ENCODE measurements around the gene ZBTB7C.

ZBTB7C gene

GRCh38 chr18:48044944-48045343, 364.2 kb downstream of the ZBTB7C start:
- no peak for DNase-seq

DNA sequence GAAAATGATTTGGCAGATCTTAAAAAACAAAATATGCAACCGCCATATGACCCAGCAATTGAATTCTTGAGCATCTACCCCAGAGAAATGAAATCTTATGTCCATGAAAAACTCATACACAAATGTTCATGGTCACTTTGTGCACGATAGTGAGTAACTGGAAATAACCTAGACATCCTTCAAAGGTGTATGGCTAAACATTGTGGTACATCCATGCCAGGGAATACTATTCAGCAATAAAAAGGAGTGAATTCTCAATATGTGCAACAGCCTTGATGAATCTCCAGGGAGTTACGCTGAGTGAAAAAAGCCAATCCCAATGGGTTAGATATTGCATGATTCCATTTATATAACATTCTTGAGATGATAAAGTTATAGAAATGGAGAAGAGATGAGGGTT, 366.0 kb downstream of the ZBTB7C start:
- no peak for DNase-seq

GRCh38 chr18:48042431-48042830, 366.8 kb downstream of the ZBTB7C start:
- no peak for DNase-seq

DNA sequence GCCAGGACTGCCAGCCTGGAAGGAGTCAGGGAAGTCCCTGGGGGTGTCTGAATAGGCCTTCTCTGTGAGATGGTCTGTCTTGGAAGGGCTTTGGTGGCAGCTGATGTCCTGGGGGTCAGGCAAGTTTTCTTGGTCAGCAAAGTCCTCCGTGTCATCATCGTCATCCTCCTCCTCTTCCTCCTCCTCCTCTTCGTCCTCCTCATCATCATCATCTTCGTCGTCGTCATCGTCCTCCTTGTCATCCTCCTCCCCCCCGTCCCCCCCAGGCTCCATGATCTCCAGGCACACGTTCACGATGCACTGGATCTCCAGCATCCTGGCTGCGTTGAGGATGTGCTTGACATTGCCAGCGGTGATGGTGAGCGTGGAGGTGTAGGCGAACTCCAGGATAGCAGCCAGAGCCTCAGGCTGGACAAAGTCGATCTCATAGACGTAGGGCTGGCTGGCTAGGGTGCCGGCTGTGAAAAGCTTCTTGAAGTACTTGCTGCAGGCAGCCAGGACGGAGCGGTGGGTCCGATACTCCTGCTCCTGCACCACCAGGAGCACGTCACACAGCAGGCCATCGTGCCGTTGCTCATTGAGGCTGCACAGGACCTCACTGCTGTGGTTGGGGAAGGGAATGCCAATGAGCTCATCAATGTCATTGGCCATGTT, 368.6 kb downstream of the ZBTB7C start:
- DNase-seq: no peak

GRCh38 chr18:48039769-48040215, 369.4 kb downstream of the ZBTB7C start:
- no peak for DNase-seq

- DNase-seq: no peak
Measured at GRCh38 chr18:48038636-48039035, 370.5 kb downstream of the ZBTB7C start.

DNA sequence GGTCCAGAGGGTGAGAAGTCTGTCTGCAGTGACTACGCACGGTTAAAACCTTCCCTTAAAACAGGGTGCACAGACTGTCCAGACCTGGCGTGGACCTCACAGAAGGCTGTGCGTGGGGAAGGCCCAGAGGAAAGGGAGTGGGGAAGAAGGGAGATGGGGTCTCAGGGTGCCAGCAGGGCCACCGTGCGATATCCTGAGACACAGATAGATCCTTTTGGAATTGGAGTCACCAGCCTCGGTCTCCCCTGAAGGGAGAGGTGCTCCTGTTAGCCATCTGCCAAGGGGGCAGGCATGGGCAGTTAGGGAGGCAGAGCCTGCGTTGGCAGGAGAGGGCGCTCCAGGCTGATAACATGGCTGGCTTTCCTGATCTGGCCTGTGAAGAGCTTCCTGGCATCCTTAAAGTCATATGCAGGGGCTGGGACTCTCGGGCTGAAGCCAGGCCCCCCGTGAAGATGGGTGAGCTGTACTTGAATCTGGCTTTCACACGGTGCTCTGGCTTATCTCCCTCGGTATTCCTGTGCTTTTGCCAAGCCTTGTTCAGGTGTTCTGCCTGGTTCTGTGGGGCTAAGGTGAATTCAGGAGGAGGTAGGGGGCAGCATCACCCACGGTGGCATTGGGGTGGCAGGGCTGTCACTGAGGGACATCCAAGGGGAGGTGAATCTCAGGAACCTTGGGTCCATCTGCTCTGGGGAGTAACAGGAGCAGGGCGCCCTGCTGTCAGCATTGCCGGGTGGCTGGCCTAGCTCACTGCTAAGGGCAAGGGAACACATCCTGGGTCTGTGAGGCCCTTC, 371.5 kb downstream of the ZBTB7C start:
- peak in 1 of 2 experiments; percentile 27 for DNase-seq

DNA sequence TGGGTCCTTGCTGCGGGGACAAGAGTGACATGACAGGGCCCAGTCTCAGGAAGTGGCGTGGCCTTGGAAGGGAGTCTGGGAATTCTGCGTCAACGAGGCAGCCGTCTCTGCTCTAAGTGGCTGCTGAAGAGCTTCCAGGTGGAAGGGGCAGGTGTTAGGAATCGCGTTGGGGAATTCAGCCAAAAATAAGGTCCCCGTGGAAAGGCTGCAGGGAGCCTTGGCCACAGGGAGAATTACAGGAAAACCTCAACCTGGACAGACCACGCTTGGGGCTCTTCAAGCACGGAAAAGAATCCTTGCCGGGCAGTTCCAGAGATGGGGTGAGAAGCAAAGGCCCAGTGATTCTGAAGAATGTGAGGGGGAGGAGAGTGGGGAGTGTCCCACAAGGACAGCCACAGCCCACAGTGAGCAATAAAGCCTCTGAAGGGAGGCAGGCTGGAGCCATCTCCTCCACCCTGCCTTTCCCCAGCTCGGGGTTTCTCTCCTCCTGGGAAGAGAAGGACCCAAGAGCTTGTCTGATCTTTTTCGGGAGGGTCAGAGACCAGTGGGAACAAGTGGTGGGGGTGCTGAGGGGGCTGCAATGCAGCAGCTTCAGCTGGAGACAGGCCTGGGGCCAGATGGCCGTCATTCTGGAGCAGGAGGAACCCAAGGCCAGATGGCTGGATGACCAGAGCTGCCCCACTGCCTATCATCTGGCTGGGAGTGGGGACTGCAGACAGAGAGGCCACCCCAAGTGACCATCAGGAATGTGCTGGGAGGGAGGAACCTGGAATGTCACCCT, 372.4 kb downstream of the ZBTB7C start:
- DNase-seq: no peak

GRCh38 chr18:48036226-48036625, 373.0 kb downstream of the ZBTB7C start:
- no peak for DNase-seq

DNA sequence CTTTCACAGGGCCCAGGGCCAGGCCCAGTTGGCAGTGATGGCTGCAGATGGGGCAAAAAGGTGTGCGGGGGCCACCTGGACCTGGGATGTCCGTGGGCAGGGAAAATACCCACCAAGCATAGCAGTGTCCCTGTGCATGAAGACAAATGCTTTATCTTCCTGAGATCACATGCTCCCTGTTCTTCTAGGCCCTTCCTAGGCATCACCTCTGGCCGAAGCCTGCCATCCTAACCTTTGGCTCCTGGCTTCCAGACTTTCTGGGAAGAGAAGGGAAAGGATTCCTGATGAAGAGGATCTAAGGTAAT, 373.7 kb downstream of the ZBTB7C start:
- no peak for DNase-seq

DNA sequence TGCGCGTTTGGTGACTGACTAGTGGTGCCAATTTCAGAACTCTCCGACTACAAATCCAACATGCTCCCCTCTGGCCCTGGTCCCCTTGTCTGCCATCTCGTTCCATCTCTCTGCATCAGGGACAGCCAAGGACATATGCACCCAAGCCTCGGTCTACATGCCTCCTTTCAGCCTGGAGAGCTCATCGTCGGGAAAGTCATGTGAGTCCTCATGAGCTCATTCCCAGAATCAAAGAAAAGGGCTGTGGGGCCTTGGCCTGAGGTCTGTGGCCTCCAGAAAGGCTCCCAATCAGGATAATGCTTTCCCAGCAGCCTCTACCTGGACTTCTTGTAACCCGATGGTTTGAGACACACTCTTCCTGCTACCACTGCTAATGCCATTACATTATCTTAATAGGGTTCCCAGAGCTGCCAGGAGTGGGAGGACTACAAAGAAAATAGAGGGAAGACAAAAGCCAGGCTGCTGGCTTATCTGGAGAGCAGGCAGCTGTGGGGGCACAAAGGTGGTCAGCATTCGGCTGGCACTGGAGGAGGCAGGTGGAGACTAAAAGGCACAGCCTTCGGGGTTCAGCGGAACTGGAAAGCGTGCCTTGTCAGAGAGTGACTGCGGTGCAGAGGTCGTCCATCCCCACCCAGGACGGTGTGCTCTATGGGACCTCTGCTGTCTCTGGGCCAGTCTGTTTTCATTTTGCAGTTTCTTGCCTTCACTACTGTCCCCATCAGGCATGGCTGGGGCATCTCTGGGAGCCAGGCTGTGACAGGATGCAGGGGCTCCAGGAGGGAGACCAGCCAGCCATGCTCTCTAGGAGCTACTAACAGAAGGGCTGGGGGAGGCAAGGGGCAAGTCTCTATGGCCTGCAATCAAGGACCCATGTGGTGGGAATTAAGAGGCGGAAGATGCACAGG, 374.3 kb downstream of the ZBTB7C start:
- DNase-seq: no peak

DNA sequence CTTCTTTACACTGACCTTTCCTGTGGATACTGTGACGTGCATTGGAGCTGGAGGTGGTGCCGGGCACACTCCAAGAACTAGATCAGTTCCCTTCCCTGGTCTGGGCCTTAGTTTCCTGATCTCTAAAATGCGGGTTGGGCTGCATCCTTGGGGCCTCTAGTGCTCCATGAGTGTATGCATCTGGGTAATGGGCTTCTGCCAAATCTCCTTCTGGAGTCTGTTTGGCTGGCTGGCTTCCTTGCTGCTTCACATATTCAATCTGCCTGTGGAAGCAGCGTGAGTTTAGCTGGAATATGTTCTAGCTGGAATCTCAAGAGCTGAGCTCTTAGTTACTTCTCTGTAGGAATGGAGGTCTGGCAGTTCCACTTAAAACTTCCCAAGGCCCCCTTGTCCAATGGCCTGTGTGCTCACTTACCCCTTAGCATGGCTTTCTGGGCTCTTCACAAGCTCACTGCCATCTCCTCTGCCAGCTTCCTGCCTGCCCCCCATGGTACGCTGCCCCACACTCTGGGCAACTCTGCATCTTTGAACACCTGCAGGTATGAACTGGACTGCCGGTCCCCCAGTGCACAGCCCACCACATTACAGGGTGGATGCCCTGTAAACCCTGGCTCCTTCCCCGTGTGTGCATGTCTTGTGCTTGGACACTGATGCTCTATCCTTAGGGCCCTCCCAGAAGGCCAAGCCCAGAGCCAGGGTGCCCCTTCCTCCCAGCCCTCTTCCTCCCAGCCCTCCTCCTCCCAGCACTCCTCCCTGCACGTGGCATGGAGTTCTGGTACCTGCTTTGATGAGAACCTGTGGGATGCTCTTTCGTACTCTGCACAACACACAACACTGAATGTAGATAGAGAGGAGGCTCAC, 375.2 kb downstream of the ZBTB7C start:
- DNase-seq: peak in 1 of 2 experiments; percentile 28

GRCh38 chr18:48032876-48033789, 376.1 kb downstream of the ZBTB7C start:
- DNase-seq: no peak

GRCh38 chr18:48031641-48032040, 377.5 kb downstream of the ZBTB7C start:
- no peak for DNase-seq

DNA sequence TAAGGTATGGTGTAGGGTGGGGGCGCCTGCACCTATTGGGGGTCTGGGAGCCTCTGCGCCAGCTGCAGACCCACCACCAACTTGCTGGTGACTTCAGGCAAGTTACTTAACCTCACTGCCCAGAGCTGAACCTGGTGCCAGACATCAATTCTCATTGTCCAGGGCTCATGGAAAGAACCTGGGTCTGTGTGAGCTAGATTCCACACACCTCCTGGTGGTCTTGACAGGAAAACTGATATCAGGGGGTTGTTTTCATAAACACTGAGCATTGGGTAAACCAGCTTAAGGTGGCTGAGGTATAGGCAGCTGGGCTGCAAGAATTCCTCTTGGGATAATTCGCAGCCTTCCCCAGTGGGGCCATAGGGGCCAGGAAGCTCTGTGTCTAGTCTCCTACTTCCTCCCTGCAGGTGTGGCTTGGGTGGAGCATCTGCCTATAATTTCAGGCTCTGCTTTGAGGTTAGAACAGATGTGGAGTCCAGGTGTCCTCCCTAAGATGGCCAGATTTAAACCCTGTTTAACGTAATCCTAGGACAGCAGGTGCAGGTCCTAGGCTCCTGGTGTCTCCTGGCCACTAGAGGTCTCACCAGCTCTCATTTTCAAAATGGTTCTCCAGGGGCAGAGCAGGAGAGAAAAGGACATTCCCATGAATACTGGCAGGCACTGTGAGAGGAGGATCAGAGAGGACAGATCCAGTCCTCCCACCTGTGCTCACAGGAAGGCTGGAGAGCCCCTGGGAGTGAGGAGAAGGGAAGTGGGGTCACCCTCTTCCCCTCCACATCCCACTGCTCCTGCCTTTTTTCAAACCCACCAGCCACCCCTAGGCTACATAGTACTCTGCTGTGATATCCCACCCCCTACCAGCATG, 378.3 kb downstream of the ZBTB7C start:
- peak; percentile 19 to 74 for DNase-seq

- DNase-seq: no peak
Measured at GRCh38 chr18:48029296-48029986, 379.7 kb downstream of the ZBTB7C start.

- DNase-seq: no peak
Measured at GRCh38 chr18:48028696-48029095, 380.5 kb downstream of the ZBTB7C start.

DNA sequence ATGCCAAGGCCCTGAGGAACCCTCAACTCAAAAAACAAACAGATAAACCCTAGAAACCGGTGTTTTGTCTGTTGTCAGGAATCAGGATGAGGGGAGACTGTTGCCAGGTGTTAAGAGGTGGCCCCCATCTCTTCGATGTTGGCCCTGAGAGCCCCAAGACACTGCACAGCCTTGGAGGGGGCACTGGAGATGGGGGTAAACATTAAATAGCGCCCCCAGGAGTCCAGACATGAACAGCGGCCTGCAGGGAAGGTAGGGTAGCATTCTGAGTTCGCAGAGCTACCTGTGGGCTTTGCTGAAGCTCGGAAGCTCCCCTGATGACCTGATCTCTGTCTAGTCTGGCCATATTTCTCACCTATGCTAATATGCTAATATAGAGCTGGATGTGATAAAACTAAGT, 381.1 kb downstream of the ZBTB7C start:
- DNase-seq: no peak

GRCh38 chr18:48027401-48027963, 381.7 kb downstream of the ZBTB7C start:
- DNase-seq: peak in 1 of 2 experiments; percentile 12
